Lower lobe of right lung (tissue), 2 donors: ENCODE data around the gene KCNJ12. TPM values are rescaled to one million over a fixed set of nuclear protein-coding genes. Genes with fewer than 3 reads are reported as not detected.

Source experiments
- ATAC-seq, 2 donors: fragments of 200-7000 bp; cut with Tn5 transposase; one replicate each; pipeline ENCODE4 v1.9.1; 2020 to 2022; ENCODE audit warnings: mild to moderate bottlenecking in 2 of 2, moderate library complexity in 2 of 2
- DNase-seq: peaks from one replicate; pipeline ENCODE4 v3.0.0-alpha.2; 2020
- H3K27ac ChIP-seq: fragments of 200-600 bp; one replicate; pipeline ENCODE4 v1.8.0; 2022
- H3K27me3 ChIP-seq: fragments of 200-600 bp; one replicate; pipeline ENCODE4 v1.8.0; 2022; ENCODE audit warnings: low read depth
- H3K36me3 ChIP-seq: fragments of 200-600 bp; one replicate; pipeline ENCODE4 v1.8.0; 2022; ENCODE audit warnings: mild to moderate bottlenecking
- H3K4me1 ChIP-seq: fragments of 200-600 bp; one replicate; pipeline ENCODE4 v1.8.0; 2022
- H3K4me3 ChIP-seq: fragments of 200-600 bp; one replicate; pipeline ENCODE4 v1.8.0; 2022; ENCODE audit warnings: mild to moderate bottlenecking
- H3K9me3 ChIP-seq: fragments of 200-600 bp; one replicate; pipeline ENCODE4 v1.8.0; 2022
- CTCF ChIP-seq: fragments of 200-600 bp; IDR thresholded peaks from one replicate; pipeline ENCODE4 v1.8.0; 2022; ENCODE audit warnings: antibody characterized with exemption, mild to moderate bottlenecking
- intact Hi-C: fragments of 100-400 bp; cut with DNase I; formaldehyde crosslinking; loops from one replicate; pipeline ENCODE4 v1.11.0; 2022
- total RNA-seq: library from RNA; stranded (reverse); fragmentation: NEBNext Ultra II Directional; extraction: Animal tissue kit (Norgen Biotek cat#: 25700); gene quantifications from one replicate; pipeline ENCODE4 v1.2.1, GENCODE V29; 2021
- donor health status: DM: no; HTN: yes; CAD: no; lungs with severe emphysema.

KCNJ12 gene
- total RNA-seq, 1 donor from 2014 or later = 1.9 TPM

GRCh38 chr17:21375757-21376080 is 438 bp upstream of the KCNJ12 start:
- Histone ChIP-seq H3K36me3 (no peaks in the 10 kb centered on the region), H3K4me3 (peak overlapping the region; percentile 52), H3K9me3 (no peaks in the 10 kb centered on the region), H3K27me3 (peaks cover 44% of the 10 kb centered on the region), H3K4me1 (peaks cover 24% of the 10 kb centered on the region), H3K27ac (no peak overlapping the region)
- no peak for ATAC-seq
- no peak for TF ChIP-seq CTCF
- intact Hi-C loops = no loop called here
- no peak for DNase-seq

GRCh38 chr17:21376759-21377690 is 868 bp downstream of the KCNJ12 start:
- H3K36me3 ChIP-seq = no peaks in the 10 kb centered on the region
- H3K4me1 ChIP-seq = peaks cover 24% of the 10 kb centered on the region
- H3K9me3 ChIP-seq = no peaks in the 10 kb centered on the region
- no peak for TF ChIP-seq CTCF
- H3K27me3 ChIP-seq = peaks cover 44% of the 10 kb centered on the region
- DNase-seq (no peak), ATAC-seq (peak; percentile 9 to 18)
- intact Hi-C loops = no loop called here
- peak overlapping the region; percentile 52 for H3K4me3 ChIP-seq
- H3K27ac ChIP-seq = peak overlapping the region; percentile 37

GRCh38 chr17:21377705-21378396 is 1.7 kb downstream of the KCNJ12 start:
- Histone ChIP-seq H3K4me3 (peak overlapping the region; percentile 52), H3K9me3 (no peaks in the 10 kb centered on the region), H3K27me3 (peaks cover 44% of the 10 kb centered on the region), H3K4me1 (peaks cover 24% of the 10 kb centered on the region), H3K27ac (no peak overlapping the region), H3K36me3 (no peaks in the 10 kb centered on the region)
- TF ChIP-seq CTCF = no peak
- DNase-seq (no peak), ATAC-seq (no peak)
- intact Hi-C loops = no loop called here

- intact Hi-C loops = no loop called here
These were observed 2.4 kb downstream of the KCNJ12 start for GRCh38 chr17:21378553-21378952.

More at GRCh38 chr17:21378553-21378952, 2.4 kb downstream of the KCNJ12 start:
- H3K4me3 ChIP-seq = peak overlapping the region; percentile 52
- DNase-seq = no peak
- no peak overlapping the region for H3K27ac ChIP-seq
- peaks cover 24% of the 10 kb centered on the region for H3K4me1 ChIP-seq
- H3K9me3 ChIP-seq = no peaks in the 10 kb centered on the region
- ATAC-seq = no peak
- H3K36me3 ChIP-seq = no peaks in the 10 kb centered on the region
- no peak for TF ChIP-seq CTCF
- peaks cover 44% of the 10 kb centered on the region for H3K27me3 ChIP-seq
